GM23338 (cell line): ENCODE data around the gene SMG6. TPM values are rescaled to one million over a fixed set of nuclear protein-coding genes. Genes with fewer than 3 reads are reported as not detected.
A peak's percentile ranks its signal among the peaks of the same experiment; 100 is the strongest.

ENCODE experiments used
- ATAC-seq: fragments of 200-7000 bp; cut with Tn5 transposase; 3 replicates; pipeline ENCODE4 v1.9.1; 2020
- DNase-seq: peaks from one replicate; pipeline ENCODE4 v3.0.0-alpha.2; 2015; ENCODE audit warnings: low spot score
- H2AFZ ChIP-seq: fragments of 200-600 bp; sonication (generic); 2 replicates; pipeline ENCODE4 v1.8.0; 2016; ENCODE audit warnings: antibody characterized with exemption, mild to moderate bottlenecking, moderate library complexity
- H3F3A ChIP-seq: fragments of 200-600 bp; sonication (generic); replicated peaks from 2 replicates; pipeline ENCODE4 v1.8.0; 2017; ENCODE audit warnings: antibody characterized with exemption, mixed run types, low read depth
- H3K27ac ChIP-seq: fragments of 200-600 bp; sonication (generic); 2 replicates; pipeline ENCODE4 v1.6.1; 2016; ENCODE audit warnings: low read depth
- H3K27me3 ChIP-seq: fragments of 200-600 bp; sonication (generic); 2 replicates; pipeline ENCODE4 v1.8.0; 2016; ENCODE audit warnings: mild to moderate bottlenecking, mixed run types, moderate library complexity; ENCODE audit not compliant: insufficient read depth
- H3K36me3 ChIP-seq: fragments of 200-600 bp; sonication (generic); 2 replicates; pipeline ENCODE4 v1.8.0; 2016; ENCODE audit warnings: mild to moderate bottlenecking; ENCODE audit not compliant: insufficient read depth
- H3K4me1 ChIP-seq: fragments of 200-600 bp; sonication (generic); 2 replicates; pipeline ENCODE4 v1.8.0; 2016; ENCODE audit warnings: mild to moderate bottlenecking, moderate library complexity; ENCODE audit not compliant: insufficient read depth
- H3K4me2 ChIP-seq: fragments of 200-600 bp; sonication (generic); 2 replicates; pipeline ENCODE4 v1.7.1; 2017; ENCODE audit warnings: mixed run types
- H3K4me3 ChIP-seq: fragments of 200-600 bp; sonication (generic); 2 replicates; pipeline ENCODE4 v1.6.1; 2016; ENCODE audit warnings: mixed run types
- H3K79me2 ChIP-seq: fragments of 200-600 bp; sonication (generic); replicated peaks from 2 replicates; pipeline ENCODE4 v1.8.0; 2017; ENCODE audit warnings: mild to moderate bottlenecking; ENCODE audit not compliant: insufficient read depth
- H3K9me2 ChIP-seq: fragments of 200-600 bp; sonication (generic); 2 replicates; pipeline ENCODE4 v1.8.0; 2017; ENCODE audit not compliant: insufficient read depth
- H4K20me1 ChIP-seq: fragments of 200-600 bp; sonication (generic); replicated peaks from 2 replicates; pipeline ENCODE4 v1.8.0; 2017; ENCODE audit warnings: mild to moderate bottlenecking; ENCODE audit not compliant: insufficient read depth
- H3K27ac Mint-ChIP-seq: 2 replicates; pipeline ENCODE4 v1.8.0; 2020; ENCODE audit warnings: inconsistent platforms, mild to moderate bottlenecking, moderate library complexity, mixed read lengths
- H3K27me3 Mint-ChIP-seq: 3 replicates; pipeline ENCODE4 v1.8.0; 2022; ENCODE audit warnings: low read depth, mild to moderate bottlenecking, moderate library complexity, mixed read lengths, inconsistent platforms; ENCODE audit not compliant: insufficient read depth, poor library complexity
- H3K36me3 Mint-ChIP-seq: 3 replicates; pipeline ENCODE4 v1.8.0; 2021; ENCODE audit warnings: low read depth, mild to moderate bottlenecking, inconsistent platforms, moderate library complexity, mixed read lengths
- H3K4me1 Mint-ChIP-seq: 3 replicates; pipeline ENCODE4 v1.8.0; 2020; ENCODE audit warnings: mild to moderate bottlenecking, inconsistent platforms, mixed read lengths
- H3K4me3 Mint-ChIP-seq: 3 replicates; pipeline ENCODE4 v1.8.0; 2021; ENCODE audit warnings: moderate library complexity, mild to moderate bottlenecking, inconsistent platforms, mixed read lengths
- H3K9me3 Mint-ChIP-seq: 3 replicates; pipeline ENCODE4 v1.8.0; 2020; ENCODE audit warnings: moderate library complexity, mild to moderate bottlenecking, inconsistent platforms, mixed read lengths
- CREB1 ChIP-seq: fragments of 250-450 bp; sonication (Bioruptor Pico); IDR thresholded peaks from 2 replicates; pipeline ENCODE4 v1.5.0; 2020; ENCODE audit warnings: low read depth, mild to moderate bottlenecking, moderate library complexity
- EZH2 ChIP-seq: fragments of 200-600 bp; sonication (generic); IDR thresholded peaks from one replicate; pipeline ENCODE4 v1.8.0; 2017; ENCODE audit warnings: antibody characterized with exemption, mild to moderate bottlenecking, low read depth; ENCODE audit not compliant: unreplicated experiment
- JUNB ChIP-seq: IDR thresholded peaks from one replicate; pipeline ENCODE4 v1.6.1; 2016; ENCODE audit warnings: antibody characterized with exemption; ENCODE audit not compliant: unreplicated experiment
- POLR2AphosphoS5 ChIP-seq: IDR thresholded peaks from 2 replicates; pipeline ENCODE4 v1.6.1; 2016; ENCODE audit warnings: antibody characterized with exemption, low read depth
- ZNF114 ChIP-seq: fragments of 250-450 bp; sonication (Bioruptor Pico); IDR thresholded peaks from 2 replicates; pipeline ENCODE4 v1.5.0; 2020; ENCODE audit warnings: mild to moderate bottlenecking, moderate library complexity
- polyA plus RNA-seq: library from polyadenylated mRNA; unstranded; fragments of >200 nt; fragmentation: Nextera tagmentation; extraction: Ambion mirVana; gene quantifications from 2 replicates; pipeline ENCODE4 v1.2.1, GENCODE V29; 2016
- total RNA-seq: library from RNA; depleted of rRNA; stranded (reverse); fragments of >200 nt; shearing (Covaris generic); gene quantifications from 2 replicates; pipeline ENCODE4 v1.2.3, GENCODE V29; 2014
- TF ChIP-seq, protein P1 (sequence below): IDR thresholded peaks from 2 replicates; pipeline ENCODE4 v1.6.1; 2016; ENCODE audit warnings: antibody characterized with exemption
- TF ChIP-seq, protein P2 (sequence below): IDR thresholded peaks from one replicate; pipeline ENCODE4 v1.6.1; 2018; ENCODE audit warnings: antibody characterized with exemption; ENCODE audit not compliant: unreplicated experiment
- TF ChIP-seq, protein P3 (sequence below): fragments of 250-450 bp; sonication (Bioruptor Pico); IDR thresholded peaks from 2 replicates; pipeline ENCODE4 v1.5.0; 2020; ENCODE audit warnings: mild to moderate bottlenecking, moderate library complexity

Gene SMG6
- total and polyA plus RNA-seq, 2 experiments from 2014 or later: 10.4 to 43.1 TPM

DNA sequence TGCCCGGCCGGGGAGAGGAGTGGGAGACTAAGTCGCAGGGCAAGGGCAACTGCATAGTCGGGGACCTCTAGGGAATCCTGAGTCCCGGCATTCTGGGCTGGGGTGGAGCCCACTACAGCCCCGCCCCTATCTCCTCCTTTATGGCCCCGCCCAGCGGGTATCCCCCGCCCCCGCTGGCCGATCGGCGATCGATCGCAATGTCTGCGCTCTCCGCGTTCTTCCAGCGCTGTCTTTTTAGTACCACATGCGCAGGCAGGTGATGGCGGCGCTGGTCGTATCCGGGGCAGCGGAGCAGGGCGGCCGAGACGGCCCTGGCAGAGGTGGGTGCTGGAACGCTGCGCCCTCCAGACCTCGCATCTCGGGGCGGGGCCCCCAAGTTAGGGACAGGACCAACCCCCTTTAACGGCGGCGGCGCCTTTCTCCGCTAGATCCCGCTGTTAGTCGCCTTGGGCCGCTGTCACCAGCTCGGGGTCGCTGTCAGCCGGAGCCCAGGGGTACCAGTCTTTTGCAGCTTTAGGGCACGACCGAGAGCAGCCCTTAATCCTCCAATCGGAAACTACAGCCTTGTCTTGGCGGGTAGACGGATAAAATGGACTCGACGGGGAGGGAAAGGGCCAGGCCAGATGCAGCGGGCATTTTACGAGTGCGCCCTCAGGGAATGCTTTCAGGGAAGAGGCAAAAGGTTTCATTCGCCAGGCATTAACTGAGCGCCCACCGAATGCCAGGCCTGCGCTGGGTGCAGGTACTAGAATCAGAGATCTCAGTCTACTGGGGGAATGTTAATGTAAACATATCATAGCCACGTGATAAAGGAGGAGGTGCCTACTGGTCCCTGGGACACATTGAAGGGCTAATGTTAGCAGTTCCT is 273.4 kb downstream of the SMG6 start, which contains the start of gene DPH1:
TSS of gene DPH1 (plus strand) at position 243 of the 868 bp plus-strand sequence. CDS start at position 260, 17 bp downstream.
- Mint-ChIP-seq H3K27ac (peak within 1 kb of the TSS; percentile 20; the same call in 1 of the 2 replicates), H3K4me1 (peaks cover 4% of the 10 kb centered on the region), H3K4me3 (peak within 1 kb of the TSS; percentile 98), H3K9me3 (no peaks in the 10 kb centered on the region), H3K36me3 (no peaks in the 10 kb centered on the region; the same call in 2 of the 3 replicates), H3K27me3 (peaks cover 48% of the 10 kb centered on the region)
- H3F3A ChIP-seq: 0 out of 2 replicates have a peak, but pooled peaks cover 4% of the 10 kb centered on the region
- peaks cover 3% of the 10 kb centered on the region; the same call in 1 of the 2 replicates for H3K4me1 ChIP-seq
- H3K27me3 ChIP-seq: peaks cover 46% of the 10 kb centered on the region
- no peaks in the 10 kb centered on the region for H3K79me2 ChIP-seq
- H3K9me2 ChIP-seq: no peaks in the 10 kb centered on the region
- H4K20me1 ChIP-seq: peaks cover 5% of the 10 kb centered on the region
- peak within 1 kb of the TSS; percentile 95 for H3K4me3 ChIP-seq
- DNase-seq (peak; percentile 97), ATAC-seq (peak; percentile 90)
- peak within 1 kb of the TSS; percentile 98 for H2AFZ ChIP-seq
- peak; percentile 66 for TF ChIP-seq POLR2AphosphoS5
- TF ChIP-seq, protein P1, sequence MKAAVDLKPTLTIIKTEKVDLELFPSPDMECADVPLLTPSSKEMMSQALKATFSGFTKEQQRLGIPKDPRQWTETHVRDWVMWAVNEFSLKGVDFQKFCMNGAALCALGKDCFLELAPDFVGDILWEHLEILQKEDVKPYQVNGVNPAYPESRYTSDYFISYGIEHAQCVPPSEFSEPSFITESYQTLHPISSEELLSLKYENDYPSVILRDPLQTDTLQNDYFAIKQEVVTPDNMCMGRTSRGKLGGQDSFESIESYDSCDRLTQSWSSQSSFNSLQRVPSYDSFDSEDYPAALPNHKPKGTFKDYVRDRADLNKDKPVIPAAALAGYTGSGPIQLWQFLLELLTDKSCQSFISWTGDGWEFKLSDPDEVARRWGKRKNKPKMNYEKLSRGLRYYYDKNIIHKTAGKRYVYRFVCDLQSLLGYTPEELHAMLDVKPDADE: peak; percentile 91
- no peak for TF ChIP-seq EZH2
- peak; percentile 34; the same call in 1 of the 2 replicates for TF ChIP-seq CREB1 (CRISPR knock-in tag)
- H3K4me2 ChIP-seq: peak within 1 kb of the TSS; percentile 98
- H3K36me3 ChIP-seq: no peaks in the 10 kb centered on the region
- no peak within 1 kb of the TSS for H3K27ac ChIP-seq

DNA sequence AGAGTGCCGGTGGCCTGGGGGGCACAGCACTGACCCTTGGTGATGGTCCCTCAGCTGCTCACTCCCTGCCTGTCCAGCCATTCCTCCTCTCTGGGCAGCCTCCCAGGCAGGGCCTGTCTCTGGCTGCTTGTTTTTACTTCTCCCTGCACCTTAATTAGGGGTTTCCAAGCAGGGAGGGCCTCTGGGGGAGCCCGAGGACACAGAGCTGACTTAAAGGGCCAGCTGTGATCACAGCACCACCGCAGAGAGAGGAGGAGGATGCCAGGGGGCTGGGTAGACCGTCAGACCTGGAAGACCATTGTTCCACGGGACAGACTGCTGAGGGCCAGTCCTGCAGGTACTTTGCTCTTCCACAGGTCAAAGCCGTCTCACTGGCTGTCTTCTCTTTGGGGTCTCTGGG is 274.8 kb downstream of the SMG6 start:
- peaks cover 4% of the 10 kb centered on the region; the same call in 1 of the 2 replicates for H3K4me1 ChIP-seq
- Mint-ChIP-seq H3K27ac (no peak overlapping the region), H3K4me3 (no peak overlapping the region), H3K27me3 (peaks cover 55% of the 10 kb centered on the region), H3K9me3 (no peaks in the 10 kb centered on the region), H3K4me1 (peaks cover 4% of the 10 kb centered on the region), H3K36me3 (no peaks in the 10 kb centered on the region; the same call in 2 of the 3 replicates)
- no peaks in the 10 kb centered on the region for H3K36me3 ChIP-seq
- H3K4me2 ChIP-seq: no peak overlapping the region
- no peak overlapping the region for H3K27ac ChIP-seq
- no peaks in the 10 kb centered on the region for H3K9me2 ChIP-seq
- peaks cover 60% of the 10 kb centered on the region for H3K27me3 ChIP-seq
- TF ChIP-seq POLR2AphosphoS5: no peak
- TF ChIP-seq JUNB: no peak
- TF ChIP-seq, protein P2, sequence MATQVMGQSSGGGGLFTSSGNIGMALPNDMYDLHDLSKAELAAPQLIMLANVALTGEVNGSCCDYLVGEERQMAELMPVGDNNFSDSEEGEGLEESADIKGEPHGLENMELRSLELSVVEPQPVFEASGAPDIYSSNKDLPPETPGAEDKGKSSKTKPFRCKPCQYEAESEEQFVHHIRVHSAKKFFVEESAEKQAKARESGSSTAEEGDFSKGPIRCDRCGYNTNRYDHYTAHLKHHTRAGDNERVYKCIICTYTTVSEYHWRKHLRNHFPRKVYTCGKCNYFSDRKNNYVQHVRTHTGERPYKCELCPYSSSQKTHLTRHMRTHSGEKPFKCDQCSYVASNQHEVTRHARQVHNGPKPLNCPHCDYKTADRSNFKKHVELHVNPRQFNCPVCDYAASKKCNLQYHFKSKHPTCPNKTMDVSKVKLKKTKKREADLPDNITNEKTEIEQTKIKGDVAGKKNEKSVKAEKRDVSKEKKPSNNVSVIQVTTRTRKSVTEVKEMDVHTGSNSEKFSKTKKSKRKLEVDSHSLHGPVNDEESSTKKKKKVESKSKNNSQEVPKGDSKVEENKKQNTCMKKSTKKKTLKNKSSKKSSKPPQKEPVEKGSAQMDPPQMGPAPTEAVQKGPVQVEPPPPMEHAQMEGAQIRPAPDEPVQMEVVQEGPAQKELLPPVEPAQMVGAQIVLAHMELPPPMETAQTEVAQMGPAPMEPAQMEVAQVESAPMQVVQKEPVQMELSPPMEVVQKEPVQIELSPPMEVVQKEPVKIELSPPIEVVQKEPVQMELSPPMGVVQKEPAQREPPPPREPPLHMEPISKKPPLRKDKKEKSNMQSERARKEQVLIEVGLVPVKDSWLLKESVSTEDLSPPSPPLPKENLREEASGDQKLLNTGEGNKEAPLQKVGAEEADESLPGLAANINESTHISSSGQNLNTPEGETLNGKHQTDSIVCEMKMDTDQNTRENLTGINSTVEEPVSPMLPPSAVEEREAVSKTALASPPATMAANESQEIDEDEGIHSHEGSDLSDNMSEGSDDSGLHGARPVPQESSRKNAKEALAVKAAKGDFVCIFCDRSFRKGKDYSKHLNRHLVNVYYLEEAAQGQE: no peak
- TF ChIP-seq ZNF114 (CRISPR knock-in tag): no peak
- TF ChIP-seq, protein P3, sequence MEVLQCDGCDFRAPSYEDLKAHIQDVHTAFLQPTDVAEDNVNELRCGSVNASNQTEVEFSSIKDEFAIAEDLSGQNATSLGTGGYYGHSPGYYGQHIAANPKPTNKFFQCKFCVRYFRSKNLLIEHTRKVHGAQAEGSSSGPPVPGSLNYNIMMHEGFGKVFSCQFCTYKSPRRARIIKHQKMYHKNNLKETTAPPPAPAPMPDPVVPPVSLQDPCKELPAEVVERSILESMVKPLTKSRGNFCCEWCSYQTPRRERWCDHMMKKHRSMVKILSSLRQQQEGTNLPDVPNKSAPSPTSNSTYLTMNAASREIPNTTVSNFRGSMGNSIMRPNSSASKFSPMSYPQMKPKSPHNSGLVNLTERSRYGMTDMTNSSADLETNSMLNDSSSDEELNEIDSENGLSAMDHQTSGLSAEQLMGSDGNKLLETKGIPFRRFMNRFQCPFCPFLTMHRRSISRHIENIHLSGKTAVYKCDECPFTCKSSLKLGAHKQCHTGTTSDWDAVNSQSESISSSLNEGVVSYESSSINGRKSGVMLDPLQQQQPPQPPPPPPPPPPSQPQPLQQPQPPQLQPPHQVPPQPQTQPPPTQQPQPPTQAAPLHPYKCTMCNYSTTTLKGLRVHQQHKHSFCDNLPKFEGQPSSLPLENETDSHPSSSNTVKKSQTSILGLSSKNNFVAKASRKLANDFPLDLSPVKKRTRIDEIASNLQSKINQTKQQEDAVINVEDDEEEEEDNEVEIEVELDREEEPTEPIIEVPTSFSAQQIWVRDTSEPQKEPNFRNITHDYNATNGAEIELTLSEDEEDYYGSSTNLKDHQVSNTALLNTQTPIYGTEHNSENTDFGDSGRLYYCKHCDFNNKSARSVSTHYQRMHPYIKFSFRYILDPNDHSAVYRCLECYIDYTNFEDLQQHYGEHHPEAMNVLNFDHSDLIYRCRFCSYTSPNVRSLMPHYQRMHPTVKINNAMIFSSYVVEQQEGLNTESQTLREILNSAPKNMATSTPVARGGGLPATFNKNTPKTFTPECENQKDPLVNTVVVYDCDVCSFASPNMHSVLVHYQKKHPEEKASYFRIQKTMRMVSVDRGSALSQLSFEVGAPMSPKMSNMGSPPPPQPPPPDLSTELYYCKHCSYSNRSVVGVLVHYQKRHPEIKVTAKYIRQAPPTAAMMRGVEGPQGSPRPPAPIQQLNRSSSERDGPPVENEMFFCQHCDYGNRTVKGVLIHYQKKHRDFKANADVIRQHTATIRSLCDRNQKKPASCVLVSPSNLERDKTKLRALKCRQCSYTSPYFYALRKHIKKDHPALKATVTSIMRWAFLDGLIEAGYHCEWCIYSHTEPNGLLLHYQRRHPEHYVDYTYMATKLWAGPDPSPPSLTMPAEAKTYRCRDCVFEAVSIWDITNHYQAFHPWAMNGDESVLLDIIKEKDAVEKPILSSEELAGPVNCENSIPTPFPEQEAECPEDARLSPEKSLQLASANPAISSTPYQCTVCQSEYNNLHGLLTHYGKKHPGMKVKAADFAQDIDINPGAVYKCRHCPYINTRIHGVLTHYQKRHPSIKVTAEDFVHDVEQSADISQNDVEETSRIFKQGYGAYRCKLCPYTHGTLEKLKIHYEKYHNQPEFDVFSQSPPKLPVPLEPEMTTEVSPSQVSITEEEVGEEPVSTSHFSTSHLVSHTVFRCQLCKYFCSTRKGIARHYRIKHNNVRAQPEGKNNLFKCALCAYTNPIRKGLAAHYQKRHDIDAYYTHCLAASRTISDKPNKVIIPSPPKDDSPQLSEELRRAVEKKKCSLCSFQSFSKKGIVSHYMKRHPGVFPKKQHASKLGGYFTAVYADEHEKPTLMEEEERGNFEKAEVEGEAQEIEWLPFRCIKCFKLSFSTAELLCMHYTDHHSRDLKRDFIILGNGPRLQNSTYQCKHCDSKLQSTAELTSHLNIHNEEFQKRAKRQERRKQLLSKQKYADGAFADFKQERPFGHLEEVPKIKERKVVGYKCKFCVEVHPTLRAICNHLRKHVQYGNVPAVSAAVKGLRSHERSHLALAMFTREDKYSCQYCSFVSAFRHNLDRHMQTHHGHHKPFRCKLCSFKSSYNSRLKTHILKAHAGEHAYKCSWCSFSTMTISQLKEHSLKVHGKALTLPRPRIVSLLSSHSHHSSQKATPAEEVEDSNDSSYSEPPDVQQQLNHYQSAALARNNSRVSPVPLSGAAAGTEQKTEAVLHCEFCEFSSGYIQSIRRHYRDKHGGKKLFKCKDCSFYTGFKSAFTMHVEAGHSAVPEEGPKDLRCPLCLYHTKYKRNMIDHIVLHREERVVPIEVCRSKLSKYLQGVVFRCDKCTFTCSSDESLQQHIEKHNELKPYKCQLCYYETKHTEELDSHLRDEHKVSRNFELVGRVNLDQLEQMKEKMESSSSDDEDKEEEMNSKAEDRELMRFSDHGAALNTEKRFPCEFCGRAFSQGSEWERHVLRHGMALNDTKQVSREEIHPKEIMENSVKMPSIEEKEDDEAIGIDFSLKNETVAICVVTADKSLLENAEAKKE (CRISPR knock-in tag): no peak
- ATAC-seq (no peak), DNase-seq (no peak)
- H3F3A ChIP-seq: 0 out of 2 replicates have a peak, but pooled peaks cover 4% of the 10 kb centered on the region
- H4K20me1 ChIP-seq: peaks cover 5% of the 10 kb centered on the region
- no peak overlapping the region for H3K4me3 ChIP-seq
- no peaks in the 10 kb centered on the region for H3K79me2 ChIP-seq
- no peak overlapping the region for H2AFZ ChIP-seq
